IPS-18c (cell line): ENCODE data around the gene ALK.

Experiments
- H3K4me3 ChIP-seq: 2 replicates; pipeline ENCODE4 v1.7.0; 2013; ENCODE audit warnings: low read depth, mild to moderate bottlenecking, low read length, moderate library complexity; ENCODE audit not compliant: insufficient read depth
- H3K9me3 ChIP-seq: one replicate; pipeline ENCODE4 v1.6.1; 2013; ENCODE audit warnings: mild to moderate bottlenecking, low read length, moderate library complexity; ENCODE audit not compliant: control insufficient read depth, insufficient read depth

ALK gene

GRCh38 chr2:29725610-29726009 is 195.8 kb downstream of the ALK start:
- Histone ChIP-seq H3K4me3 (no peak overlapping the region), H3K9me3 (no peaks in the 10 kb centered on the region)

- H3K9me3 ChIP-seq = no peaks in the 10 kb centered on the region
- H3K4me3 ChIP-seq = no peak overlapping the region
Observed at GRCh38 chr2:29724282-29724681, 197.1 kb downstream of the ALK start.

GRCh38 chr2:29723255-29724001 is 198.0 kb downstream of the ALK start:
- H3K4me3 ChIP-seq = no peak overlapping the region
- no peaks in the 10 kb centered on the region for H3K9me3 ChIP-seq

- no peak overlapping the region for H3K4me3 ChIP-seq
- H3K9me3 ChIP-seq = no peaks in the 10 kb centered on the region
Observed at GRCh38 chr2:29719639-29720038, 201.7 kb downstream of the ALK start.

- no peak overlapping the region for H3K4me3 ChIP-seq
Observed at GRCh38 chr2:29718076-29718686, 203.2 kb downstream of the ALK start.

GRCh38 chr2:29715655-29716054 is 205.7 kb downstream of the ALK start:
- no peaks in the 10 kb centered on the region for H3K9me3 ChIP-seq

More at GRCh38 chr2:29718076-29718686, 203.2 kb downstream of the ALK start:
- H3K9me3 ChIP-seq = no peaks in the 10 kb centered on the region

GRCh38 chr2:29714333-29714732 is 207.1 kb downstream of the ALK start:
- Histone ChIP-seq H3K9me3 (no peaks in the 10 kb centered on the region), H3K4me3 (no peak overlapping the region)

More at GRCh38 chr2:29715655-29716054, 205.7 kb downstream of the ALK start:
- H3K4me3 ChIP-seq = no peak overlapping the region

GRCh38 chr2:29706171-29706720 is 215.1 kb downstream of the ALK start:
- H3K4me3 ChIP-seq = no peak overlapping the region
- no peaks in the 10 kb centered on the region for H3K9me3 ChIP-seq

- no peaks in the 10 kb centered on the region for H3K9me3 ChIP-seq
- H3K4me3 ChIP-seq = no peak overlapping the region
Observed at GRCh38 chr2:29705616-29706015, 215.8 kb downstream of the ALK start.

GRCh38 chr2:29703336-29703735 is 218.1 kb downstream of the ALK start:
- Histone ChIP-seq H3K9me3 (no peaks in the 10 kb centered on the region), H3K4me3 (no peak overlapping the region)

GRCh38 chr2:29702276-29702675 is 219.1 kb downstream of the ALK start:
- H3K4me3 ChIP-seq = no peak overlapping the region
- H3K9me3 ChIP-seq = no peaks in the 10 kb centered on the region

- Histone ChIP-seq H3K4me3 (no peak overlapping the region), H3K9me3 (no peaks in the 10 kb centered on the region)
Observed at GRCh38 chr2:29700560-29700959, 220.8 kb downstream of the ALK start.

GRCh38 chr2:29699045-29699444 is 222.3 kb downstream of the ALK start:
- Histone ChIP-seq H3K4me3 (no peak overlapping the region), H3K9me3 (peaks cover 2% of the 10 kb centered on the region)

- Histone ChIP-seq H3K9me3 (peaks cover 2% of the 10 kb centered on the region), H3K4me3 (no peak overlapping the region)
Observed at GRCh38 chr2:29698216-29698615, 223.2 kb downstream of the ALK start.

- Histone ChIP-seq H3K4me3 (no peak overlapping the region), H3K9me3 (peaks cover 2% of the 10 kb centered on the region)
Observed at GRCh38 chr2:29697715-29698114, 223.7 kb downstream of the ALK start.

- Histone ChIP-seq H3K4me3 (no peak overlapping the region), H3K9me3 (peaks cover 2% of the 10 kb centered on the region)
Observed at GRCh38 chr2:29697181-29697580, 224.2 kb downstream of the ALK start.

- Histone ChIP-seq H3K4me3 (no peak overlapping the region), H3K9me3 (peaks cover 2% of the 10 kb centered on the region)
Observed at GRCh38 chr2:29694741-29695140, 226.6 kb downstream of the ALK start.

GRCh38 chr2:29691391-29691950 is 229.9 kb downstream of the ALK start:
- H3K4me3 ChIP-seq = no peak overlapping the region
- H3K9me3 ChIP-seq = peaks cover 2% of the 10 kb centered on the region
